ENCODE measurements around the gene KBTBD4. TPM values are rescaled to one million over a fixed set of nuclear protein-coding genes. Genes with fewer than 3 reads are reported as not detected.

The KBTBD4 gene
- total and polyA plus RNA-seq, 2 of the 13 experiments (the other 11 are each of a cell fraction or from before 2014, with no cell fraction given), result 8.5 to 12.8 TPM

DNA sequence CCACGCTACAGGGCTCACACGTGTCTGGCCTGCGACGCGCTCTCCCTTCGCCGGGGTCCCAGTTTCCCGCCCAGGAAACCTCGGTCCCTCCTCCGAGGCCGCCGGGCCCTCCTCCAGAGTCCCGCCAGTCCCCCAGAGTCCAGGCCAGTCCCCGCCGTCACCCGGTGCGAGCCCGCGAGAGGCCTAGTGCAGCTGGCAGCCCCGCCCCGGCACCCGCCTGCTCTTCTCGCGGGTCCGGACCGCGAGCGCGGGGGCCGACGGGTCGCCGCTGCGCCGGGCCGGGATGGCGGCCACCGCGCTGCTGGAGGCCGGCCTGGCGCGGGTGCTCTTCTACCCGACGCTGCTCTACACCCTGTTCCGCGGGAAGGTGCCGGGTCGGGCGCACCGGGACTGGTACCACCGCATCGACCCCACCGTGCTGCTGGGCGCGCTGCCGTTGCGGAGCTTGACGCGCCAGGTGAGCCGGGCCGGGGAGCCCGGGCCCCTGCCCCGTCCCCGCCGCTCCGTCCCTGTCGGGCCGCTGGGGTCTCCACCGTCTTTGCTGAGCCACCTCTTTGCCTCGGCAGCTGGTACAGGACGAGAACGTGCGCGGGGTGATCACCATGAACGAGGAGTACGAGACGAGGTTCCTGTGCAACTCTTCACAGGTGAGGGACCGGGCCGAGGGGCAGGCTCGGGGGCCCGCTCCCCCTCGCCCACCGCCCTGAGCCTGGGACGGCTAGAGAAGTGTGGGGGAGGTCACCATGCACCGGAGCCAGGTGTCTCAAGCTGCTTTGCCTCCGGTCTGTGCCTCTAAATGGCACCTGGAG, 13.2 kb downstream of the KBTBD4 start, which contains the start of gene PTPMT1 (continued):
- TF ChIP-seq, protein P1, sequence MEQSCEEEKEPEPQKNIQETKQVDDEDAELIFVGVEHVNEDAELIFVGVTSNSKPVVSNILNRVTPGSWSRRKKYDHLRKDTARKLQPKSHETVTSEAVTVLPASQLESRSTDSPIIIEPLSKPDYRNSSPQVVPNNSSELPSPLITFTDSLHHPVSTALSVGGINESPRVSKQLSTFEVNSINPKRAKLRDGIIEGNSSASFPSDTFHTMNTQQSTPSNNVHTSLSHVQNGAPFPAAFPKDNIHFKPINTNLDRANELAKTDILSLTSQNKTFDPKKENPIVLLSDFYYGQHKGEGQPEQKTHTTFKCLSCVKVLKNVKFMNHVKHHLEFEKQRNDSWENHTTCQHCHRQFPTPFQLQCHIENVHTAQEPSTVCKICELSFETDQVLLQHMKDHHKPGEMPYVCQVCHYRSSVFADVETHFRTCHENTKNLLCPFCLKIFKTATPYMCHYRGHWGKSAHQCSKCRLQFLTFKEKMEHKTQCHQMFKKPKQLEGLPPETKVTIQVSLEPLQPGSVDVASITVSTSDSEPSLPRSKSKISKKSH (CRISPR knock-in tag; IDR thresholded peaks at IDR 0.05; ENCODE audit: borderline replicate concordance), result peak; percentile 51; the same call in 1 of the 2 replicates
- no peak; the same call in 1 of the 2 replicates for TF ChIP-seq ZMYM3 (CRISPR knock-in tag; IDR thresholded peaks at IDR 0.05)
- no peak for TF ChIP-seq ZSCAN9 (CRISPR knock-in tag; IDR thresholded peaks at IDR 0.05; ENCODE audit: borderline replicate concordance)
- TF ChIP-seq, protein P2, sequence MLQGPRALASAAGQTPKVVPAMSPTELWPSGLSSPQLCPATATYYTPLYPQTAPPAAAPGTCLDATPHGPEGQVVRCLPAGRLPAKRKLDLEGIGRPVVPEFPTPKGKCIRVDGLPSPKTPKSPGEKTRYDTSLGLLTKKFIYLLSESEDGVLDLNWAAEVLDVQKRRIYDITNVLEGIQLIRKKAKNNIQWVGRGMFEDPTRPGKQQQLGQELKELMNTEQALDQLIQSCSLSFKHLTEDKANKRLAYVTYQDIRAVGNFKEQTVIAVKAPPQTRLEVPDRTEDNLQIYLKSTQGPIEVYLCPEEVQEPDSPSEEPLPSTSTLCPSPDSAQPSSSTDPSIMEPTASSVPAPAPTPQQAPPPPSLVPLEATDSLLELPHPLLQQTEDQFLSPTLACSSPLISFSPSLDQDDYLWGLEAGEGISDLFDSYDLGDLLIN (CRISPR knock-in tag; IDR thresholded peaks at IDR 0.05; ENCODE audit: borderline replicate concordance), result peak; percentile 39; the same call in 1 of the 2 replicates
- TF ChIP-seq, protein P3, sequence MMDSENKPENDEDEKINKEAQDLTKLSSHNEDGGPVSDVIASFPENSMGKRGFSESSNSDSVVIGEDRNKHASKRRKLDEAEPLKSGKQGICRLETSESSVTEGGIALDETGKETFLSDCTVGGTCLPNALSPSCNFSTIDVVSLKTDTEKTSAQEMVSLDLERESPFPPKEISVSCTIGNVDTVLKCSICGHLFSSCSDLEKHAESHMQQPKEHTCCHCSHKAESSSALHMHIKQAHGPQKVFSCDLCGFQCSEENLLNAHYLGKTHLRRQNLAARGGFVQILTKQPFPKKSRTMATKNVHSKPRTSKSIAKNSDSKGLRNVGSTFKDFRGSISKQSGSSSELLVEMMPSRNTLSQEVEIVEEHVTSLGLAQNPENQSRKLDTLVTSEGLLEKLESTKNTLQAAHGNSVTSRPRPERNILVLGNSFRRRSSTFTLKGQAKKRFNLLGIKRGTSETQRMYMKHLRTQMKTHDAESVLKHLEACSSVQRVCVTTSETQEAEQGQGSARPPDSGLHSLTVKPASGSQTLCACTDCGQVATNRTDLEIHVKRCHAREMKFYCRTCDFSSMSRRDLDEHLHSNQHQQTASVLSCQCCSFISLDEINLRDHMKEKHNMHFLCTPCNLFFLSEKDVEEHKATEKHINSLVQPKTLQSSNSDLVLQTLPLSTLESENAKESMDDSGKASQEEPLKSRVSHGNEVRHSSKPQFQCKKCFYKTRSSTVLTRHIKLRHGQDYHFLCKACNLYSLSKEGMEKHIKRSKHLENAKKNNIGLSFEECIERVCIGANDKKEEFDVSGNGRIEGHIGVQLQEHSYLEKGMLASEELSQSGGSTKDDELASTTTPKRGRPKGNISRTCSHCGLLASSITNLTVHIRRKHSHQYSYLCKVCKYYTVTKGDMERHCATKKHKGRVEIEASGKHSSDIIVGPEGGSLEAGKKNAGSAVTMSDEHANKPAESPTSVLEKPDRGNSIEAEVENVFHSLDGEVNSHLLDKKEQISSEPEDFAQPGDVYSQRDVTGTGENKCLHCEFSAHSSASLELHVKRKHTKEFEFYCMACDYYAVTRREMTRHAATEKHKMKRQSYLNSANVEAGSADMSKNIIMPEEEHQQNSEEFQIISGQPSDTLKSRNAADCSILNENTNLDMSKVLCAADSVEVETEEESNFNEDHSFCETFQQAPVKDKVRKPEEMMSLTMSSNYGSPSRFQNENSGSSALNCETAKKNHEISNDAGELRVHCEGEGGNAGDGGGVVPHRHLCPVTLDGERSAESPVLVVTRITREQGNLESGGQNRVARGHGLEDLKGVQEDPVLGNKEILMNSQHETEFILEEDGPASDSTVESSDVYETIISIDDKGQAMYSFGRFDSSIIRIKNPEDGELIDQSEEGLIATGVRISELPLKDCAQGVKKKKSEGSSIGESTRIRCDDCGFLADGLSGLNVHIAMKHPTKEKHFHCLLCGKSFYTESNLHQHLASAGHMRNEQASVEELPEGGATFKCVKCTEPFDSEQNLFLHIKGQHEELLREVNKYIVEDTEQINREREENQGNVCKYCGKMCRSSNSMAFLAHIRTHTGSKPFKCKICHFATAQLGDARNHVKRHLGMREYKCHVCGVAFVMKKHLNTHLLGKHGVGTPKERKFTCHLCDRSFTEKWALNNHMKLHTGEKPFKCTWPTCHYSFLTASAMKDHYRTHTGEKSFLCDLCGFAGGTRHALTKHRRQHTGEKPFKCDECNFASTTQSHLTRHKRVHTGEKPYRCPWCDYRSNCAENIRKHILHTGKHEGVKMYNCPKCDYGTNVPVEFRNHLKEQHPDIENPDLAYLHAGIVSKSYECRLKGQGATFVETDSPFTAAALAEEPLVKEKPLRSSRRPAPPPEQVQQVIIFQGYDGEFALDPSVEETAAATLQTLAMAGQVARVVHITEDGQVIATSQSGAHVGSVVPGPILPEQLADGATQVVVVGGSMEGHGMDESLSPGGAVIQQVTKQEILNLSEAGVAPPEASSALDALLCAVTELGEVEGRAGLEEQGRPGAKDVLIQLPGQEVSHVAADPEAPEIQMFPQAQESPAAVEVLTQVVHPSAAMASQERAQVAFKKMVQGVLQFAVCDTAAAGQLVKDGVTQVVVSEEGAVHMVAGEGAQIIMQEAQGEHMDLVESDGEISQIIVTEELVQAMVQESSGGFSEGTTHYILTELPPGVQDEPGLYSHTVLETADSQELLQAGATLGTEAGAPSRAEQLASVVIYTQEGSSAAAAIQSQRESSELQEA (CRISPR knock-in tag; IDR thresholded peaks at IDR 0.05; ENCODE audit: not compliant biosample characterization), result peak; percentile 56
- TF ChIP-seq PHF8 (CRISPR knock-in tag; IDR thresholded peaks at IDR 0.05), result peak; percentile 91
- TF ChIP-seq ZNF207 (IDR thresholded peaks at IDR 0.05; ENCODE audit: borderline replicate concordance), result no peak
- TF ChIP-seq ZNF530 (CRISPR knock-in tag; IDR thresholded peaks at IDR 0.05; ENCODE audit: low read depth), result no peak
- TF ChIP-seq, protein P4, sequence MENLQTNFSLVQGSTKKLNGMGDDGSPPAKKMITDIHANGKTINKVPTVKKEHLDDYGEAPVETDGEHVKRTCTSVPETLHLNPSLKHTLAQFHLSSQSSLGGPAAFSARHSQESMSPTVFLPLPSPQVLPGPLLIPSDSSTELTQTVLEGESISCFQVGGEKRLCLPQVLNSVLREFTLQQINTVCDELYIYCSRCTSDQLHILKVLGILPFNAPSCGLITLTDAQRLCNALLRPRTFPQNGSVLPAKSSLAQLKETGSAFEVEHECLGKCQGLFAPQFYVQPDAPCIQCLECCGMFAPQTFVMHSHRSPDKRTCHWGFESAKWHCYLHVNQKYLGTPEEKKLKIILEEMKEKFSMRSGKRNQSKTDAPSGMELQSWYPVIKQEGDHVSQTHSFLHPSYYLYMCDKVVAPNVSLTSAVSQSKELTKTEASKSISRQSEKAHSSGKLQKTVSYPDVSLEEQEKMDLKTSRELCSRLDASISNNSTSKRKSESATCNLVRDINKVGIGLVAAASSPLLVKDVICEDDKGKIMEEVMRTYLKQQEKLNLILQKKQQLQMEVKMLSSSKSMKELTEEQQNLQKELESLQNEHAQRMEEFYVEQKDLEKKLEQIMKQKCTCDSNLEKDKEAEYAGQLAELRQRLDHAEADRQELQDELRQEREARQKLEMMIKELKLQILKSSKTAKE (CRISPR knock-in tag; IDR thresholded peaks at IDR 0.05; ENCODE audit: borderline replicate concordance), result peak; percentile 56; the same call in 1 of the 2 replicates
- no peak for TF ChIP-seq ZNF282 (IDR thresholded peaks at IDR 0.05; ENCODE audit: partially characterized antibody)
- TF ChIP-seq, protein P5, sequence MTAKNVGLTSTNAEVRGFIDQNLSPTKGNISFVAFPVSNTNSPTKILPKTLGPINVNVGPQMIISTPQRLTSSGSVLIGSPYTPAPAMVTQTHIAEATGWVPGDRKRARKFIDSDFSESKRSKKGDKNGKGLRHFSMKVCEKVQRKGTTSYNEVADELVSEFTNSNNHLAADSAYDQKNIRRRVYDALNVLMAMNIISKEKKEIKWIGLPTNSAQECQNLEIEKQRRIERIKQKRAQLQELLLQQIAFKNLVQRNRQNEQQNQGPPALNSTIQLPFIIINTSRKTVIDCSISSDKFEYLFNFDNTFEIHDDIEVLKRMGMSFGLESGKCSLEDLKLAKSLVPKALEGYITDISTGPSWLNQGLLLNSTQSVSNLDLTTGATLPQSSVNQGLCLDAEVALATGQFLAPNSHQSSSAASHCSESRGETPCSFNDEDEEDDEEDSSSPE (CRISPR knock-in tag; IDR thresholded peaks at IDR 0.05), result peak; percentile 93
